HepG2 (cell line): ENCODE measurements around the gene GFY.

Source experiments
- MXI1 ChIP-seq: IDR thresholded peaks from 3 replicates; pipeline ENCODE4 v1.6.1; 2012; ENCODE audit warnings: low read depth, low read length, inconsistent platforms, borderline replicate concordance
- ZNF253 ChIP-seq: sonication (generic); formaldehyde crosslinking; IDR thresholded peaks from 2 replicates; pipeline ENCODE4 v1.8.0; 2022; ENCODE audit warnings: mild to moderate bottlenecking, missing genetic modification reagents, borderline replicate concordance
- ZNF274 ChIP-seq: sonication (generic); formaldehyde crosslinking; IDR thresholded peaks from 2 replicates; pipeline ENCODE4 v1.5.1; 2020; ENCODE audit warnings: mild to moderate bottlenecking, missing genetic modification reagents
- TF ChIP-seq, protein P1 (sequence below): sonication (generic); formaldehyde crosslinking; IDR thresholded peaks from 2 replicates; pipeline ENCODE4 v1.4.0; 2020; ENCODE audit warnings: missing genetic modification reagents
- TF ChIP-seq, protein P2 (sequence below): sonication (generic); formaldehyde crosslinking; IDR thresholded peaks from 2 replicates; pipeline ENCODE4 v1.8.0; 2022; ENCODE audit warnings: missing genetic modification reagents, mild to moderate bottlenecking, inconsistent platforms, borderline replicate concordance
- TF ChIP-seq, protein P3 (sequence below): sonication (generic); formaldehyde crosslinking; IDR thresholded peaks from 2 replicates; pipeline ENCODE4 v1.5.0; 2020; ENCODE audit warnings: missing genetic modification reagents, mild to moderate bottlenecking, borderline replicate concordance

DNA sequence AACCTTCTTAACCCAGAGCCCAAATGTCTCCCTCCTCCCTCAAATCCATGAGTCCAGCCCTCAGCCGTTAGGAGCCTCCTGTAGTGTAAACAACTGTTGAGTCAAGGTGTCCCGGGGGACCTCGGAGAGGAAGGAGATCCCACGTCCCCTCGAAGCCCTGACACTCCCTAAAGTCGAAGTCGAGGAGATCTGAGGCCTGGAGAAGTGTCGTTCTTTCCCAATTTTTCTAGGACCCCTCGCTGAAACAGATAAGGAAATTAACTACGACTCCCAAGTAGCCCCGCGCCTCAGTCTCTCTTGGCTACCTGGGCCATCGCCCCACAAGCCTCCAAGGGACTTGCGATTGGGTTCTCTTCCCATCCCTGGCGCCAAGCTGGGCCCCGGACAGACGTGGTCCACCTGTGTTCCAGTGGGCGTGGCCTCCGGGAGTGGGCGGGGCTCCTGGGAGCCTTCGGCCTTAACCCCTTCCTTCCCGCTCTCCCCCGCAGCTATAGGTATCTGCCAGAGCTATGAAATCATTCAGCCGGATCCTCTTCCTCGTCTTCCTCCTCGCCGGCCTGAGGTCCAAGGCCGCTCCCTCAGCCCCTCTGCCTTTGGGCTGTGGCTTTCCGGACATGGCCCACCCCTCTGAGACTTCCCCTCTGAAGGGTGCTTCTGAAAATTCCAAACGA lies 869 bp downstream of the GFY start:
- TF ChIP-seq, protein P1, sequence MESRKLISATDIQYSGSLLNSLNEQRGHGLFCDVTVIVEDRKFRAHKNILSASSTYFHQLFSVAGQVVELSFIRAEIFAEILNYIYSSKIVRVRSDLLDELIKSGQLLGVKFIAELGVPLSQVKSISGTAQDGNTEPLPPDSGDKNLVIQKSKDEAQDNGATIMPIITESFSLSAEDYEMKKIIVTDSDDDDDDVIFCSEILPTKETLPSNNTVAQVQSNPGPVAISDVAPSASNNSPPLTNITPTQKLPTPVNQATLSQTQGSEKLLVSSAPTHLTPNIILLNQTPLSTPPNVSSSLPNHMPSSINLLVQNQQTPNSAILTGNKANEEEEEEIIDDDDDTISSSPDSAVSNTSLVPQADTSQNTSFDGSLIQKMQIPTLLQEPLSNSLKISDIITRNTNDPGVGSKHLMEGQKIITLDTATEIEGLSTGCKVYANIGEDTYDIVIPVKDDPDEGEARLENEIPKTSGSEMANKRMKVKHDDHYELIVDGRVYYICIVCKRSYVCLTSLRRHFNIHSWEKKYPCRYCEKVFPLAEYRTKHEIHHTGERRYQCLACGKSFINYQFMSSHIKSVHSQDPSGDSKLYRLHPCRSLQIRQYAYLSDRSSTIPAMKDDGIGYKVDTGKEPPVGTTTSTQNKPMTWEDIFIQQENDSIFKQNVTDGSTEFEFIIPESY (CRISPR knock-in tag) = no peak
- no peak for TF ChIP-seq ZNF274 (CRISPR knock-in tag)
- TF ChIP-seq, protein P2, sequence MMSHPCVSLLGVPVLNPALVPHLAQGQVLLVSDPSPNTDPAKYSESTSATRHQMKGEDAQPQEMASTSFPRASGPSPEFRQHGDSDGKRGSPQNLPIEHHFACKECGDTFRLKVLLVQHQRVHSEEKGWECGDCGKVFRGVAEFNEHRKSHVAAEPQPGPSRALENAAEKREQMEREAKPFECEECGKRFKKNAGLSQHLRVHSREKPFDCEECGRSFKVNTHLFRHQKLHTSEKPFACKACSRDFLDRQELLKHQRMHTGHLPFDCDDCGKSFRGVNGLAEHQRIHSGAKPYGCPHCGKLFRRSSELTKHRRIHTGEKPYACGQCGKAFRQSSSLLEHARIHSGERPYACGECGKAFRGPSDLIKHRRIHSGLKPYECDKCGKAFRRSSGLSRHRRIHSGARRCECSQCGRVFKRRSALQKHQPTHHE (CRISPR knock-in tag) = no peak
- TF ChIP-seq ZNF253 (CRISPR knock-in tag) = no peak
- no peak for TF ChIP-seq MXI1
- TF ChIP-seq, protein P3, sequence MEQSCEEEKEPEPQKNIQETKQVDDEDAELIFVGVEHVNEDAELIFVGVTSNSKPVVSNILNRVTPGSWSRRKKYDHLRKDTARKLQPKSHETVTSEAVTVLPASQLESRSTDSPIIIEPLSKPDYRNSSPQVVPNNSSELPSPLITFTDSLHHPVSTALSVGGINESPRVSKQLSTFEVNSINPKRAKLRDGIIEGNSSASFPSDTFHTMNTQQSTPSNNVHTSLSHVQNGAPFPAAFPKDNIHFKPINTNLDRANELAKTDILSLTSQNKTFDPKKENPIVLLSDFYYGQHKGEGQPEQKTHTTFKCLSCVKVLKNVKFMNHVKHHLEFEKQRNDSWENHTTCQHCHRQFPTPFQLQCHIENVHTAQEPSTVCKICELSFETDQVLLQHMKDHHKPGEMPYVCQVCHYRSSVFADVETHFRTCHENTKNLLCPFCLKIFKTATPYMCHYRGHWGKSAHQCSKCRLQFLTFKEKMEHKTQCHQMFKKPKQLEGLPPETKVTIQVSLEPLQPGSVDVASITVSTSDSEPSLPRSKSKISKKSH (CRISPR knock-in tag) = no peak
